Ramos (cell line): ENCODE results near the gene SRGAP1.
"Not testable (repeated sequence)": the region's sequence is repeated elsewhere in the genome, so short reads cannot be mapped to it uniquely, and the experiment has no call there.

Source experiments
- in situ Hi-C: fragments of 300-500 bp; cut with MboI; formaldehyde crosslinking; loops from one replicate; pipeline ENCODE4 v1.14.3; 2022; ENCODE audit warnings: low sequenced_read_pairs; ENCODE audit not compliant: unreplicated experiment

The SRGAP1 gene

GRCh38 chr12:63828867-63829266 lies 15.6 kb upstream of the SRGAP1 start:
- in situ Hi-C loops: loop anchor here (25.0 kb wide), 1 partner anchor 558 kb away; the partner anchor contains the start of gene C12orf56

- in situ Hi-C loops: loop anchor here (25.0 kb wide), 1 partner anchor 551 kb away; the partner anchor contains the start of gene C12orf56
Measured at GRCh38 chr12:63836046-63836445, 8.5 kb upstream of the SRGAP1 start.

GRCh38 chr12:63836936-63837335 lies 7.6 kb upstream of the SRGAP1 start:
- in situ Hi-C loops: loop anchor here (25.0 kb wide), 1 partner anchor 550 kb away; the partner anchor contains the start of gene C12orf56

GRCh38 chr12:63838411-63838810 lies 6.1 kb upstream of the SRGAP1 start:
- in situ Hi-C loops: loop anchor here (25.0 kb wide), 1 partner anchor 549 kb away; the partner anchor contains the start of gene C12orf56

- in situ Hi-C loops: loop anchor here (10.0 to 25.0 kb wide), 2 partner anchors 414 to 546 kb away; partner anchors contain the start of gene C12orf56
Measured at GRCh38 chr12:63841011-63841410, 3.5 kb upstream of the SRGAP1 start.

- in situ Hi-C loops: loop anchor here (10.0 to 25.0 kb wide), 2 partner anchors 413 to 546 kb away; partner anchors contain the start of gene C12orf56
Measured at GRCh38 chr12:63841571-63841970, 2.9 kb upstream of the SRGAP1 start.

- in situ Hi-C loops: loop anchor here (10.0 to 25.0 kb wide), 2 partner anchors 412 to 545 kb away; partner anchors contain the start of gene C12orf56
Measured at GRCh38 chr12:63842750-63843149, 1.8 kb upstream of the SRGAP1 start.

- in situ Hi-C loops: loop anchor here (10.0 to 25.0 kb wide), 2 partner anchors 412 to 544 kb away; partner anchors contain the start of gene C12orf56
Measured at GRCh38 chr12:63843254-63843720, 1.2 kb upstream of the SRGAP1 start.

GRCh38 chr12:63843721-63844390 lies 644 bp upstream of the SRGAP1 start:
- in situ Hi-C loops: loop anchor here (10.0 to 25.0 kb wide), 2 partner anchors 411 to 543 kb away; partner anchors contain the start of gene C12orf56

- in situ Hi-C loops: loop anchor here (10.0 to 25.0 kb wide), 2 partner anchors 409 to 542 kb away; partner anchors contain the start of gene C12orf56
Measured at GRCh38 chr12:63845726-63846125, 1.2 kb downstream of the SRGAP1 start.

- in situ Hi-C loops: loop anchor here (10.0 to 25.0 kb wide), 2 partner anchors 408 to 541 kb away; partner anchors contain the start of gene C12orf56
Measured at GRCh38 chr12:63846238-63846967, 1.9 kb downstream of the SRGAP1 start.

- in situ Hi-C loops: loop anchor here (10.0 to 25.0 kb wide), 2 partner anchors 406 to 539 kb away; partner anchors contain the start of gene C12orf56
Measured at GRCh38 chr12:63848450-63848849, 4.0 kb downstream of the SRGAP1 start.

GRCh38 chr12:63849106-63849620 lies 4.7 kb downstream of the SRGAP1 start:
- in situ Hi-C loops: loop anchor here (10.0 to 25.0 kb wide), 2 partner anchors 406 to 538 kb away; partner anchors contain the start of gene C12orf56

GRCh38 chr12:63849641-63850040 lies 5.1 kb downstream of the SRGAP1 start:
- in situ Hi-C loops: loop anchor here (10.0 to 25.0 kb wide), 2 partner anchors 405 to 538 kb away; partner anchors contain the start of gene C12orf56

GRCh38 chr12:63853978-63854377 lies 9.5 kb downstream of the SRGAP1 start:
- in situ Hi-C loops: no loop called here

- in situ Hi-C loops: no loop called here
Measured at GRCh38 chr12:63855299-63855698, 10.8 kb downstream of the SRGAP1 start.

- in situ Hi-C loops: no loop called here
Measured at GRCh38 chr12:63857771-63858670, 13.5 kb downstream of the SRGAP1 start.

GRCh38 chr12:63859880-63860279 lies 15.4 kb downstream of the SRGAP1 start:
- in situ Hi-C loops: not testable (repeated sequence)
